ENCODE measurements around the gene PLCB4. TPM values are rescaled to one million over a fixed set of nuclear protein-coding genes. Genes with fewer than 3 reads are reported as not detected.
A peak's percentile ranks its signal among the peaks of the same experiment; 100 is the strongest.

PLCB4 gene
- total RNA-seq, 1 donor = 4.1 TPM

DNA sequence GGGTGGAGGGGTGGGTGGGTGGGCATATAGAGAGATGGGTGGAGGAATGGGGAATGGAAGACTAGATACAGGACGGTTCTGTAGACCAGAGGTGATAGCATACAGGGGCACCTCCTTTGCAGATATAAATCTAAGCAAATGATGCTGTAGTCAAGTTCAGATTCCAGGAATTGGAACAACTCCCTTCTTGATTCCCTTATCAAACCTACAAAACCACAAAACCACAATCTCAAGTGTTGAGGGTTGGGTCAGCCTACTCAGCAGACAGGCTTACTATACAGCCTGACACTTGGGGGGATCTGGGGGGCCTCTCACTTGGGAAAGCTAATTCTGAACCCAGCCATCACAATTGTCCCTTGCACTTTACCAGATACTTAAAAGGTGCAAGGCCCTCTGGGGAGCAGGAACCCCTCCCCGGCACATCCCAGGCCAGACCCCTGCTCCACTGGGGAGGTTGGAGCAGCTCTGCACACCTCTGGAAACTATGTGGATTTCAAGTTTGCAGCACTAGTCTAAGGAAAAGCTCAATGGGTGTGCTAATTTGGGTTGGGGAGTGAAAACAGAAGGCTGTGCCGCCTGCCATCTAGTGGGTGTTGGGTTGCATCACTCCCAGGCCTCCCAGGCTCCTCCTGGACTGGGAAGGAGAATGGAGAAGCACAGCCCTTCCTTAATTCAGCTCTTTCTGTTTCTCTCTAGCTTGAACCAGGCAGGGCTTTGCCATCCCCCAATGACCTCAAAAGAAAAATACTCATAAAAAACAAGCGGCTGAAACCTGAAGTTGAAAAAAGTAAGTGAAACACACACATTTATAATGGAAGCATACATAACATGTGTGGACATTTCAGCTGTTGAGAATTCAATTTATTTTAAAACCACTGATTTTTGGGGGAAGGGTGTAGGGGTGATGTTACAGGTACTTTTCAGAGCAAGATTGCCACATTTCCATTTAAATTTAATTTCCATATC, 324.3 kb downstream of the PLCB4 start:
- TF ChIP-seq, protein P1, sequence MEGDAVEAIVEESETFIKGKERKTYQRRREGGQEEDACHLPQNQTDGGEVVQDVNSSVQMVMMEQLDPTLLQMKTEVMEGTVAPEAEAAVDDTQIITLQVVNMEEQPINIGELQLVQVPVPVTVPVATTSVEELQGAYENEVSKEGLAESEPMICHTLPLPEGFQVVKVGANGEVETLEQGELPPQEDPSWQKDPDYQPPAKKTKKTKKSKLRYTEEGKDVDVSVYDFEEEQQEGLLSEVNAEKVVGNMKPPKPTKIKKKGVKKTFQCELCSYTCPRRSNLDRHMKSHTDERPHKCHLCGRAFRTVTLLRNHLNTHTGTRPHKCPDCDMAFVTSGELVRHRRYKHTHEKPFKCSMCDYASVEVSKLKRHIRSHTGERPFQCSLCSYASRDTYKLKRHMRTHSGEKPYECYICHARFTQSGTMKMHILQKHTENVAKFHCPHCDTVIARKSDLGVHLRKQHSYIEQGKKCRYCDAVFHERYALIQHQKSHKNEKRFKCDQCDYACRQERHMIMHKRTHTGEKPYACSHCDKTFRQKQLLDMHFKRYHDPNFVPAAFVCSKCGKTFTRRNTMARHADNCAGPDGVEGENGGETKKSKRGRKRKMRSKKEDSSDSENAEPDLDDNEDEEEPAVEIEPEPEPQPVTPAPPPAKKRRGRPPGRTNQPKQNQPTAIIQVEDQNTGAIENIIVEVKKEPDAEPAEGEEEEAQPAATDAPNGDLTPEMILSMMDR (IDR thresholded peaks at IDR 0.05; ENCODE audit: insufficient read depth, low read length) = peak; percentile 84
- no peak overlapping the region for H3K4me3 ChIP-seq (ENCODE audit: low read depth, low read length)
- DNase-seq (ENCODE audit: low read depth) = peak; percentile 74

DNA sequence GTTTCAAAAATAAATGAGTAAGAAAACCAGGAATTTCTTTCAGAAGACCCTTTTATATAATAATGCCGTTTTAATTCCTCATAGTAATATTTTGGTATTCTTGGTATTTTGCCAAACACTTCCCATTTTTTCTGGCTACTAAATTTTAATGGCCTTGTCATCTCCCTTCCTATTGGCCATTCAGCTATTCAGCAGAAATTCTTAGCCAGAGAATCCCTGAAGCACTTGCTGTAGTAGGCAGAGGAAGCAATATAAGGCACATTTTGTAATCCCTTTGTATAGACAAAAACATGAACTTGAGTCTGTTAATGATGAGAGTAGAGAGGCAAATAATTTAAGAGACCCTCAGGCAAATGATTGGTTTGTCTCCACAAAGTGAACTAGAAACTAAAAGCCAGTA, 327.1 kb downstream of the PLCB4 start:
- no peak for DNase-seq (ENCODE audit: low read depth)
- no peak overlapping the region for H3K4me3 ChIP-seq (ENCODE audit: low read depth, low read length)
- TF ChIP-seq, protein P1 (IDR thresholded peaks at IDR 0.05; ENCODE audit: insufficient read depth, low read length) = no peak

- TF ChIP-seq, protein P1 (IDR thresholded peaks at IDR 0.05; ENCODE audit: insufficient read depth, low read length) = no peak
- no peak overlapping the region for H3K4me3 ChIP-seq (ENCODE audit: low read depth, low read length)
- DNase-seq (ENCODE audit: low read depth) = no peak
Observed at GRCh38 chr20:9397928-9398327, 329.0 kb downstream of the PLCB4 start.

DNA sequence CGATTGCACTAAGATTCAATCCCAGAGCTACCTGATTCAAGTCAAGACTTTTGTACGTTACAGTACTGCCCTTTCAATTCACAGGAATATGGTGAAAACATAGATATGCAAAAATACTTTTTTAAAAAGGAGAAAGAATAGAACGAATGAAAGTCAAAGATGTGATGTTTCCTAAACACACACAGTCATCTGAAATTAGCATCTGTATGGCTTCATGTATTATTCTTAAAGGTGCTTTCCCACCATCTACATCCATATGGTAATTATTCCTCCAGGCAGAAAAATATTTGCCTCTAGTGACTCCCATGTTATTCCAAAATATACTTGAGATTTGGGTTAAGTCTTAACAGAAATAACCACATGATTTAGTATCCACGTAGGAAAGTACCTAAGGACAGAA, 330.0 kb downstream of the PLCB4 start:
- no peak for DNase-seq (ENCODE audit: low read depth)
- TF ChIP-seq, protein P1 (IDR thresholded peaks at IDR 0.05; ENCODE audit: insufficient read depth, low read length) = no peak
- H3K4me3 ChIP-seq (ENCODE audit: low read depth, low read length) = no peak overlapping the region

- no peak for DNase-seq (ENCODE audit: low read depth)
- TF ChIP-seq, protein P1 (IDR thresholded peaks at IDR 0.05; ENCODE audit: insufficient read depth, low read length) = no peak
- no peak overlapping the region for H3K4me3 ChIP-seq (ENCODE audit: low read depth, low read length)
Observed at GRCh38 chr20:9399322-9399721, 330.4 kb downstream of the PLCB4 start.

DNA sequence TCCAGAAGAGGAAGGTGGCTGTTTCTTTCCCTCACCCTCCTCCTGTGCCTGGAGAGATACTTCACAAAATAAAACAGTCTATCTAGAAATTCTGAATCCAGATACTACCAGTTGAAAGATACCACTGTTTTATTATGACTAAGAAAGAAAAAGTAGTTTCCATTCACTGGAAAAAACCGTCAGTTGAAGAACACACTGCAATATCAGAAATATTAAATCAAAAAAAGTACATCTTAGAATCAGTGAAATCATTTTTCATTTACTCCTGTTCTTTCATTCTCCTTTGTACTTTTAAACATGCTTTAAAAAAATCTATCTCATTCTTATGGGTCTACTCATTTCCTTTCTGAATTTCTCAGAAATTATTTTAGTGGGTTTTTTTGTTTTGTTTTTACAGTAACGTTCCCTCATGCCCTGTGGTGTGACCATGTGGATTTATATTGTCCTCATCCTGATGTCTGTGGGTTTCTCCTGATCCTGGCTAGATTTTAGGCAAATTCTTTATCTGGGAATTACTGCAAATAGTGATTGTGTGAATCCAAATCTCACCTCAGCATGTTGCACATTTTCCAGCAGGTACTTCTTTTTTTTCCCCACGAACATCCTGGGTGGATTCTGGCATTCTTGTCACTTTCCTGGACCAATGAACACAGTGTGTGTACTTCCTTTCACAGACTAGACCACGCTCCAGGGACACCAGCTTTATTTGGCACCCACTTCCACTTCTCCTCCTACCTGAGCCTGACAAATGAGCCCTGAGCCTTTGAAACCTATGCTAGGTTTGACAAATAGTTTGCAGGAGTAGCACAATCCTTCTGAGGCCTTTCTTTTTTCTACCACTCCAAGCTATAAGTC, 331.5 kb downstream of the PLCB4 start:
- TF ChIP-seq, protein P1 (IDR thresholded peaks at IDR 0.05; ENCODE audit: insufficient read depth, low read length) = no peak
- no peak overlapping the region for H3K4me3 ChIP-seq (ENCODE audit: low read depth, low read length)
- no peak for DNase-seq (ENCODE audit: low read depth)

Measured in fibroblast of the aortic adventitia (primary cell).